ENCODE data around the gene TMEM42. TPM values are rescaled to one million over a fixed set of nuclear protein-coding genes. Genes with fewer than 3 reads are reported as not detected.

The TMEM42 gene
- polyA plus RNA-seq, 6 donors from 2014 or later, result 40.8 to 77.0 (median 47.2) TPM

GRCh38 chr3:44883999-44884431, 22.3 kb downstream of the TMEM42 start:
- peaks cover 6 to 35% (median 30%) of the 10 kb centered on the region in 3 donors for H3K27me3 Mint-ChIP-seq
- ATAC-seq (ENCODE audit: low read depth in 2 of 2) (no peak), DNase-seq (no peak)
- no peak overlapping the region for H3K4me3 Mint-ChIP-seq
- no peak overlapping the region for H3K27ac Mint-ChIP-seq
- peaks cover 0 to 1% (median 0%) of the 10 kb centered on the region in 7 donors for H3K9me3 Mint-ChIP-seq
- peaks cover 0 to 2% (median 0%) of the 10 kb centered on the region in 3 donors for H3K4me1 Mint-ChIP-seq
- no peaks in the 10 kb centered on the region for H3K36me3 Mint-ChIP-seq

DNA sequence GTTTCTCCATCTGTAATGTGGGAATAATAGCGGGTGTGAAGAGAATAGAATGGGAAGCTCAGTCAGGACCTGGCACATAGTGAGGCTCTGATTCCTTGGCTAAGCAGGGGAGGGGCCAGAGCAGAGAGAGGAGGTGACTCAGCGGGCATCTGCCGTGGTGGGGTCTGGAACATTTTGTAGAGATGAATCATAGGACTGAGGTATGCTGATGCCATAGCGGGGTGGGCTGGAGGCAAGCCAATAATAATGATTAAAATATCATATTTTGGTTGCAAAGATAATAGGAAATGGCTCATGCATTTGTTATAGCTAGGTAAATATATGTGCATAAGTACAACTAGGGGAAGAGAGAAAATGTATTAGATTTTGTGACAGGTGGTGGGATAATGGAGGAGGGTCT, 23.9 kb downstream of the TMEM42 start:
- no peak overlapping the region for H3K27ac Mint-ChIP-seq
- peaks cover 0 to 1% (median 0%) of the 10 kb centered on the region in 7 donors for H3K9me3 Mint-ChIP-seq
- peaks cover 6 to 35% (median 30%) of the 10 kb centered on the region in 3 donors for H3K27me3 Mint-ChIP-seq
- H3K4me3 Mint-ChIP-seq, result no peak overlapping the region
- no peak for DNase-seq
- no peak for ATAC-seq (ENCODE audit: low read depth in 2 of 2)
- H3K4me1 Mint-ChIP-seq, result peaks cover 2 to 6% (median 4%) of the 10 kb centered on the region in 3 donors
- no peaks in the 10 kb centered on the region for H3K36me3 Mint-ChIP-seq

DNA sequence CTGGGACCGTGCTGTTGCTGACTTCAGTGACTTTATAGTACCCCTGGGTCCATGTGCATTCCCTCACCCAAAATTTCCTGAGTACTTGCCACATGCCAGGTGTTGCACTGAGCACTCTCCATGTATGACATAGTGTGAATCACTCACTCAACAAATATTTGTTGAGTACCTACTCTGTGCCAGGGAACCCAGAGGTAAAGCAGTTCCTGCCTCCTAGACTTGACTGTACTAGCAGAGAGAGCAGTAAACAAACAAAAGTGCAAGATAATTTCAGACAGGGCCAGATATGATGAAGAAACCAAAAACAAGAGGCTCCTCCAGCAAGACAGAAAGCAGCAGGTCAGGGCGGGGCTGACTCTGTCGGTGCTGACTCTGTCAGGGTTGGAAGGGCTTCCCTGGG, 24.8 kb downstream of the TMEM42 start:
- Mint-ChIP-seq H3K4me3 (no peak overlapping the region), H3K36me3 (no peaks in the 10 kb centered on the region), H3K4me1 (peaks cover 2 to 6% (median 4%) of the 10 kb centered on the region in 3 donors), H3K27ac (no peak overlapping the region), H3K9me3 (peaks cover 0 to 3% (median 0%) of the 10 kb centered on the region in 7 donors), H3K27me3 (peaks cover 6 to 35% (median 30%) of the 10 kb centered on the region in 3 donors)
- no peak for ATAC-seq (ENCODE audit: low read depth in 2 of 2)
- no peak for DNase-seq

GRCh38 chr3:44887101-44887500, 25.4 kb downstream of the TMEM42 start:
- H3K4me3 Mint-ChIP-seq, result no peak overlapping the region
- H3K36me3 Mint-ChIP-seq, result no peaks in the 10 kb centered on the region
- H3K9me3 Mint-ChIP-seq, result peaks cover 0 to 3% (median 0%) of the 10 kb centered on the region in 7 donors
- H3K27ac Mint-ChIP-seq, result no peak overlapping the region
- H3K4me1 Mint-ChIP-seq, result peaks cover 2 to 6% (median 4%) of the 10 kb centered on the region in 3 donors
- peaks cover 6 to 34% (median 30%) of the 10 kb centered on the region in 3 donors for H3K27me3 Mint-ChIP-seq
- no peak for DNase-seq
- no peak for ATAC-seq (ENCODE audit: low read depth in 2 of 2)

DNA sequence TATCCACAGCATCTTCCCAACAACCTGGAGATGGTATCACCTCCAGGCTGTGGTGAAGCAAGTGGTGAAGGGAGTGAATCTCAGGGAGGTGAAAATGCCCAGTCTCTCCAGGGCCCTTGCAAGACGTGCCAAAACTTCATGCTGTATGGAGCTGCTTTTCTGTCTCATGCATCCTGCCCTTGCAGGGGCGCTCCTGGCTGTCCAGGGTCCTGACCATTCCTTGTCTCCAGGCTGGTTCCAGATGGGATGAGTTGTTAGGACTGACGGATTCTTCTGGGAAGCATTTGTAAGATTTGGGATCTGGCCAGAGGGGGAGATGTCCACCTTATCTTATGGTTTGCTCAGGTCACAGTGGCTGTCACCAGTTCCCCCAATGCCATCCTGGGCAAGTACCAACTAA, 28.5 kb downstream of the TMEM42 start:
- Mint-ChIP-seq H3K4me3 (no peak overlapping the region), H3K4me1 (peaks cover 2 to 6% (median 4%) of the 10 kb centered on the region in 3 donors), H3K27me3 (peaks cover 6 to 31% (median 27%) of the 10 kb centered on the region in 3 donors), H3K9me3 (peaks cover 0 to 3% (median 0%) of the 10 kb centered on the region in 7 donors), H3K27ac (no peak overlapping the region), H3K36me3 (no peaks in the 10 kb centered on the region)
- ATAC-seq (ENCODE audit: low read depth in 2 of 2) (no peak), DNase-seq (no peak)

DNA sequence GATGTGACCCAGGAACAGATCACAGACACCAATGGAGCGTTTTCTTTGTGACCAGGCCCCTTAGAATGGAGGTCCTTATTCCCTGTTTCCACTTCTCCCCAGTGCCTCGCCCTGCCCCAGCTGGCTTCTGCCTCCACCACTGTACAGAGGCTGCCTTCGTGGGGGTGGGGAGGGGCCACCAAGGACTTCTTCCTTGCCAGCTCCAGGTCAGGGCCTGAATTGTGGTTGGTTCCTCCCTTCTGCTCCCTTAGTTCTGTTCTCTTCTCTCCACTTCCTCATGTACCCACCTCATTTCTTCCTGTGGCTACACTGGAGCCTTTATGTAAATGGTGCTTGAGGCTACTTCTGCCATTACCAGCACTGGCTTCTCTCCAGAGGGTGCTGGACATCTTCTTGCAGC, 29.1 kb downstream of the TMEM42 start:
- Mint-ChIP-seq H3K4me1 (peaks cover 2 to 6% (median 4%) of the 10 kb centered on the region in 3 donors), H3K36me3 (no peaks in the 10 kb centered on the region), H3K27ac (no peak overlapping the region), H3K9me3 (peaks cover 0 to 3% (median 0%) of the 10 kb centered on the region in 7 donors), H3K27me3 (peaks cover 1 to 25% (median 23%) of the 10 kb centered on the region in 3 donors), H3K4me3 (no peak overlapping the region)
- ATAC-seq (ENCODE audit: low read depth in 2 of 2), result no peak
- no peak for DNase-seq

- Mint-ChIP-seq H3K4me3 (no peak overlapping the region), H3K27ac (no peak overlapping the region), H3K27me3 (peaks cover 5 to 11% (median 8%) of the 10 kb centered on the region in 3 donors), H3K36me3 (no peaks in the 10 kb centered on the region), H3K4me1 (peaks cover 0 to 6% (median 4%) of the 10 kb centered on the region in 3 donors), H3K9me3 (peaks cover 0 to 3% (median 0%) of the 10 kb centered on the region in 7 donors)
- no peak for DNase-seq
- ATAC-seq (ENCODE audit: low read depth in 2 of 2), result no peak
These were observed 31.0 kb downstream of the TMEM42 start for GRCh38 chr3:44892689-44893088.

DNA sequence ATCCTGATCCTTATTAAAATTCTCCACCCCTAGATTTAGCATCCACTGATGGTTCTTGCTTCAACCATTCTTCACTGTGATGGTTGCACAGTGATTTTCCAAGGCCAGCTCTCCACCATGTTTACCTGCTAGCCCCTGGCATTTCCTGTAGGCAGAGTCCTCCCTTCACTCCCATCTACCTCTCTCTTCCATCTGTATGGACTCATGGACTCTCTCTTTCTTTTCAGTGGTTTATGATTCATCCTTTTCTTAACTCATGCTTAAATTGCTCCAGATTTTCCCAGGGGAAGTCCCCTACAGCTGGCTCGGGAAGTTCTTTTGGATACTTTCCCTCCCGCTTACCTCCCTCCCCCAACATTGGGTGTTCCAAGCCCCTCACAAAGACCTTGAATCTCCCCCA, 31.4 kb downstream of the TMEM42 start:
- no peak for ATAC-seq (ENCODE audit: low read depth in 2 of 2)
- Mint-ChIP-seq H3K27me3 (peaks cover 5 to 11% (median 8%) of the 10 kb centered on the region in 3 donors), H3K27ac (peak overlapping the region in 1 of 6 donors; percentile 51), H3K36me3 (no peaks in the 10 kb centered on the region), H3K4me3 (no peak overlapping the region), H3K4me1 (peaks cover 0 to 6% (median 4%) of the 10 kb centered on the region in 3 donors), H3K9me3 (peaks cover 0 to 3% (median 0%) of the 10 kb centered on the region in 7 donors)
- no peak for DNase-seq

DNA sequence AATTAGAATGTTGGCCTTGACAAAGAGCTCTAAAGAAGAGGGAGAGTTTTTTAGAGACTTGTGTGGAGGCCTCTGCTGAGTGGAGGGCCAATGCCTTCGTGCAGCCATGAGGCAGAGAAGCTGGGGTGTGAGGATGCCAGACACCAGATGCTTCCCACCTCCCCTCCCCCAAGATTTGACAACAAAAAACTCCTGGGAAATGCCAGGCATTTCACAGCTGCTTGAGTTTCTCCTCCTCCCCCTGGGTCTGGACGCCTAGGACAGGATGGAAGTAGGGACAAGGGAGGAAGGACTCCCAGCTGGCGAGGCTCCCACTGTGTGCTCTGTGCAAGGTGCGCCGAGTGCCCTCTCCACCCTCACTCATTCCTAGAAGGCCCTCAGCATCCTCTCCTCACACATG, 32.8 kb downstream of the TMEM42 start:
- DNase-seq, result no peak
- Mint-ChIP-seq H3K27ac (no peak overlapping the region), H3K27me3 (peaks cover 5 to 17% (median 10%) of the 10 kb centered on the region in 3 donors), H3K4me1 (peaks cover 0 to 6% (median 4%) of the 10 kb centered on the region in 3 donors), H3K9me3 (peaks cover 0 to 3% (median 0%) of the 10 kb centered on the region in 7 donors), H3K4me3 (no peak overlapping the region), H3K36me3 (no peaks in the 10 kb centered on the region)
- no peak for ATAC-seq (ENCODE audit: low read depth in 2 of 2)

DNA sequence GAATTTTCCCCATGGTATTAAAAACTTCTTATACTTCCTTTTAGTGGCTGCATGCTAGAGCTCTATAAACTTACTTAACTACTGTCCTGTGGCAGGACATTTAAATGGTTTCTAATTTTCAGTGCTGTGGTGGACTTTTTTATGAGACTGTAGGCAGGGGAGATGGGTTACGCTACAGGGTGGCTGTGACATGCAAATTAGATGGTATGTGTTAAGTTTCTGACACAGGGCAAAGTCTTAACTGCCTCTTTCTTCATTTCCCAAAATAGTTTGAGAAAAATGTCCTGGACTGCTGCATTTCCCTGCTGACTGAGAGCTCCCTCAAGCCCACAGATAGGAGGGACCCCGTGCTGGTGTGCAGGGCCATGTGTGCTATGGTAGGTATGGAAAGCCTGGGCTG, 34.7 kb downstream of the TMEM42 start:
- Mint-ChIP-seq H3K27ac (peak overlapping the region in 2 of 6 donors; percentile 67 to 70), H3K36me3 (no peaks in the 10 kb centered on the region), H3K27me3 (peaks cover 10 to 36% (median 16%) of the 10 kb centered on the region in 3 donors), H3K9me3 (no peaks in the 10 kb centered on the region), H3K4me1 (no peaks in the 10 kb centered on the region), H3K4me3 (no peak overlapping the region)
- ATAC-seq (ENCODE audit: low read depth in 2 of 2), result no peak
- DNase-seq, result no peak

- DNase-seq (no peak), ATAC-seq (ENCODE audit: low read depth in 2 of 2) (no peak)
- Mint-ChIP-seq H3K4me1 (no peaks in the 10 kb centered on the region), H3K27ac (no peak overlapping the region), H3K9me3 (no peaks in the 10 kb centered on the region), H3K27me3 (peaks cover 7 to 33% (median 10%) of the 10 kb centered on the region in 3 donors), H3K4me3 (no peak overlapping the region), H3K36me3 (no peaks in the 10 kb centered on the region)
These were observed 38.1 kb downstream of the TMEM42 start for GRCh38 chr3:44899683-44900367.

DNA sequence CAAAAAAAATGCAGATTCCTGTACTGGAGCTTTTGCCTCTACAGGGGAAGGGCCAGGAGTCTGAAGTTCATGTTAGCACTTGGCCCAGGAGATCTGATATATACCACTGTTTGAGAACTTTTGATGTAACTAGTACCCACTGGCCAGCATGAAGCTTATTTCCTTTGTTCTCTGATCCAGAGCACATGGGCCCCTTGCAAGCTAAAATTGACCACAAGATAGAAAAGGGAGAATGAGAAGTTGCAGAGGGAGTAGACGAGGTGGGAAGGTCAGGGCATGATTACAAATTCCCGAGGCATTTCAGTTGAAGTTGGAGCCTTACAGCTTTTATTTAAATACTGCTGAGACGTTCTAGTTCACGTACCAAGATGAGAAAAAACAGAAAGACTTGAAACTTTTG, 40.9 kb downstream of the TMEM42 start:
- H3K27ac Mint-ChIP-seq, result no peak overlapping the region
- H3K9me3 Mint-ChIP-seq, result peaks cover 0 to 20% (median 8%) of the 10 kb centered on the region in 7 donors
- no peak overlapping the region for H3K4me3 Mint-ChIP-seq

DNA sequence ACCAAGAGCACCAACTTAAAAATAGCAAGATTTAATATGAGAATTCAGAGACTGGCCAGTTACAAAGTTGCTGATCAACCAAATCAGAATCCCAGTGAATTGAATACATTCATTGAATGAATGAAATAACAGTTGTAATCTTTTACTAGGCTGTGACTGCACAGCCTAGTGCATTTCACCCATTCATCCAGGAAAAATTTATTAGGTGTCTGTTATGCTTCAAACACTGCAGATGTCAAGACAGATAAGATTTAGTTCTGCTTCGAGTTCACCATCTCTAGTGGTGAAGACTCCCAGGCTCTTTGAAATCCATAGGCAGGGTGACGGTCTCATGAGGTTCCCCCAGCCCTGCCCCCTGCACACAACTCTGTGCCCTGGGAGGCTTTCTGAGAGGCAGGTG, 41.6 kb downstream of the TMEM42 start:
- Mint-ChIP-seq H3K9me3 (peaks cover 0 to 26% (median 12%) of the 10 kb centered on the region in 7 donors), H3K4me3 (no peak overlapping the region), H3K27ac (no peak overlapping the region), H3K36me3 (no peaks in the 10 kb centered on the region), H3K27me3 (peaks cover 9 to 40% (median 18%) of the 10 kb centered on the region in 3 donors), H3K4me1 (no peaks in the 10 kb centered on the region)
- no peak for DNase-seq
- ATAC-seq (ENCODE audit: low read depth in 2 of 2), result no peak

More for the DNA sequence above, 40.9 kb downstream of the TMEM42 start:
- DNase-seq (no peak), ATAC-seq (ENCODE audit: low read depth in 2 of 2) (no peak)
- H3K27me3 Mint-ChIP-seq, result peaks cover 7 to 33% (median 12%) of the 10 kb centered on the region in 3 donors
- H3K4me1 Mint-ChIP-seq, result no peaks in the 10 kb centered on the region
- no peaks in the 10 kb centered on the region for H3K36me3 Mint-ChIP-seq

DNA sequence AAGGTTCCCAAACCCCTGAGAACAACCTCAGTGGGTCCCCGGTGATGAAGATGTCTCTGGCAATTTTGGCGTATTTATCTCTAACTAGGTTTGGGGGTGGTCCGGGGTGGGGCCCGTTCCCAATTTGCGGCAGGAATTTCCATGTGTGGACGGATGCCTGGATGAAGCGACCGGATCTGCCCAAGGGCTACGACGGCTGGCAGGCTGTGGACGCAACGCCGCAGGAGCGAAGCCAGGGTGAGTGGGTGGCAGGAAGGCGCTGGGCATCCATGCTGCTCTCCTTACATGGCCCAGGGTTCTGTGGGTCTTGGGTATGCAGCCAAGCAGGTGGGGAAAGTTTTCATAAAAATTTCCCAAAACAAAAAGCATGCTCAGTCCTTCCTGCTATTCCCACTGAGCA, 42.0 kb downstream of the TMEM42 start:
- no peak overlapping the region for H3K27ac Mint-ChIP-seq
- no peaks in the 10 kb centered on the region for H3K4me1 Mint-ChIP-seq
- no peak overlapping the region for H3K4me3 Mint-ChIP-seq
- H3K36me3 Mint-ChIP-seq, result no peaks in the 10 kb centered on the region
- H3K27me3 Mint-ChIP-seq, result peaks cover 9 to 40% (median 18%) of the 10 kb centered on the region in 3 donors
- no peak for DNase-seq
- H3K9me3 Mint-ChIP-seq, result peaks cover 0 to 31% (median 12%) of the 10 kb centered on the region in 7 donors
- ATAC-seq (ENCODE audit: low read depth in 2 of 2), result no peak

Data from naive B cell (primary cell).